DOHH2 (cell line): Measurements from ENCODE around the gene CFAP68.

Experiments
- H3F3A ChIP-seq: fragments of 200-600 bp; sonication (generic), shearing (Covaris generic); 2 replicates; pipeline ENCODE4 v1.6.0; 2016; ENCODE audit warnings: antibody characterized with exemption, mild to moderate bottlenecking; ENCODE audit not compliant: control insufficient read depth, insufficient read depth
- H3K27ac ChIP-seq: fragments of 200-600 bp; sonication (generic); 2 replicates; pipeline ENCODE4 v1.5.1; 2014; ENCODE audit warnings: low read depth, mild to moderate bottlenecking, low read length, moderate library complexity
- H3K27me3 ChIP-seq: fragments of 200-600 bp; sonication (generic); 2 replicates; pipeline ENCODE4 v1.6.1; 2014; ENCODE audit warnings: mild to moderate bottlenecking, low read length, mixed read lengths; ENCODE audit not compliant: control insufficient read depth
- H3K36me3 ChIP-seq: fragments of 200-600 bp; sonication (generic); 2 replicates; pipeline ENCODE4 v1.6.1; 2014; ENCODE audit warnings: mild to moderate bottlenecking, low read length, moderate library complexity, mixed read lengths; ENCODE audit not compliant: control insufficient read depth
- H3K4me1 ChIP-seq: fragments of 200-600 bp; sonication (generic); 2 replicates; pipeline ENCODE4 v1.6.1; 2014; ENCODE audit warnings: mild to moderate bottlenecking, low read length, mixed read lengths; ENCODE audit not compliant: control insufficient read depth
- H3K4me2 ChIP-seq: fragments of 200-600 bp; sonication (generic); 2 replicates; pipeline ENCODE4 v1.6.0; 2014; ENCODE audit warnings: mild to moderate bottlenecking, low read length, moderate library complexity
- H3K4me3 ChIP-seq: fragments of 200-600 bp; sonication (generic); 2 replicates; pipeline ENCODE4 v1.5.1; 2014; ENCODE audit warnings: mild to moderate bottlenecking, low read length, mixed read lengths
- H3K79me2 ChIP-seq: fragments of 200-600 bp; sonication (generic); 2 replicates; pipeline ENCODE4 v1.6.1; 2014; ENCODE audit warnings: mild to moderate bottlenecking, low read length, mixed read lengths; ENCODE audit not compliant: control insufficient read depth
- H3K9me2 ChIP-seq: fragments of 200-600 bp; sonication (generic); replicated peaks from 2 replicates; pipeline ENCODE4 v1.6.1; 2014; ENCODE audit warnings: mild to moderate bottlenecking, low read length, mixed read lengths; ENCODE audit not compliant: control insufficient read depth
- H3K9me3 ChIP-seq: fragments of 200-600 bp; sonication (generic); 2 replicates; pipeline ENCODE4 v1.6.1; 2014; ENCODE audit warnings: antibody characterized with exemption, low read length, mixed read lengths; ENCODE audit not compliant: control insufficient read depth, insufficient read depth
- H4K20me1 ChIP-seq: fragments of 200-600 bp; sonication (generic); 2 replicates; pipeline ENCODE4 v1.6.0; 2014; ENCODE audit warnings: low read depth, mild to moderate bottlenecking, antibody characterized with exemption, low read length, moderate library complexity; ENCODE audit not compliant: control insufficient read depth, insufficient read depth
- EZH2phosphoT487 ChIP-seq: fragments of 200-600 bp; sonication (generic); IDR thresholded peaks from 2 replicates; pipeline ENCODE4 v1.6.1; 2017; ENCODE audit warnings: borderline replicate concordance, mild to moderate bottlenecking, antibody characterized with exemption, low read length, moderate library complexity, mixed read lengths
- TF ChIP-seq, protein P1 (sequence below): fragments of 200-600 bp; sonication (generic); IDR thresholded peaks from one replicate; pipeline ENCODE4 v1.5.1; 2014; ENCODE audit warnings: antibody characterized with exemption, mild to moderate bottlenecking, low read depth, low read length; ENCODE audit not compliant: poor library complexity, severe bottlenecking

CFAP68 gene

DNA sequence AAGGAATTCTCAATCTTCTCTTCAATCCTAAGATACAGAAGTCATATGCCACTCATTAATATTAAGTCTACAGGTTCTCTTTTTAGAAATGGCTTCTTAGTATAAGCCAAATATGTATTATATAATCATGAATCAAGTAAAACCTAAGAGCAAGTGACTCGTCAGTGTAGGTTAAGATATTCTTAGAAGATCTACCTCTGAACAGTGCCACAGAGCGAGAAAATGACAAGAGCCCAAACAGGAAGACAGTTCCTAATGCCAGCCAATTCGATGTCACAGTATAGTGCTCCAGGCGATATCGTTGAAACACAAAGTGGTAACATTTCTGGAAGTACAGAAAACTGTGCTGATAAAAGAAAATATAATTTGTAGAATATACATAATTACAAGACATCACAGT lies 41.3 kb upstream of the CFAP68 start:
- Histone ChIP-seq H3K27me3 (no peaks in the 10 kb centered on the region), H3K9me3 (no peaks in the 10 kb centered on the region), H3F3A (no peaks in the 10 kb centered on the region), H3K27ac (no peak overlapping the region), H3K4me3 (no peak overlapping the region), H3K4me2 (no peak overlapping the region), H3K79me2 (no peaks in the 10 kb centered on the region), H3K9me2 (no peaks in the 10 kb centered on the region), H4K20me1 (no peaks in the 10 kb centered on the region), H3K36me3 (peaks cover 67% of the 10 kb centered on the region), H3K4me1 (no peaks in the 10 kb centered on the region)
- TF ChIP-seq, protein P1, sequence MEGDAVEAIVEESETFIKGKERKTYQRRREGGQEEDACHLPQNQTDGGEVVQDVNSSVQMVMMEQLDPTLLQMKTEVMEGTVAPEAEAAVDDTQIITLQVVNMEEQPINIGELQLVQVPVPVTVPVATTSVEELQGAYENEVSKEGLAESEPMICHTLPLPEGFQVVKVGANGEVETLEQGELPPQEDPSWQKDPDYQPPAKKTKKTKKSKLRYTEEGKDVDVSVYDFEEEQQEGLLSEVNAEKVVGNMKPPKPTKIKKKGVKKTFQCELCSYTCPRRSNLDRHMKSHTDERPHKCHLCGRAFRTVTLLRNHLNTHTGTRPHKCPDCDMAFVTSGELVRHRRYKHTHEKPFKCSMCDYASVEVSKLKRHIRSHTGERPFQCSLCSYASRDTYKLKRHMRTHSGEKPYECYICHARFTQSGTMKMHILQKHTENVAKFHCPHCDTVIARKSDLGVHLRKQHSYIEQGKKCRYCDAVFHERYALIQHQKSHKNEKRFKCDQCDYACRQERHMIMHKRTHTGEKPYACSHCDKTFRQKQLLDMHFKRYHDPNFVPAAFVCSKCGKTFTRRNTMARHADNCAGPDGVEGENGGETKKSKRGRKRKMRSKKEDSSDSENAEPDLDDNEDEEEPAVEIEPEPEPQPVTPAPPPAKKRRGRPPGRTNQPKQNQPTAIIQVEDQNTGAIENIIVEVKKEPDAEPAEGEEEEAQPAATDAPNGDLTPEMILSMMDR, result no peak
- TF ChIP-seq EZH2phosphoT487, result no peak

DNA sequence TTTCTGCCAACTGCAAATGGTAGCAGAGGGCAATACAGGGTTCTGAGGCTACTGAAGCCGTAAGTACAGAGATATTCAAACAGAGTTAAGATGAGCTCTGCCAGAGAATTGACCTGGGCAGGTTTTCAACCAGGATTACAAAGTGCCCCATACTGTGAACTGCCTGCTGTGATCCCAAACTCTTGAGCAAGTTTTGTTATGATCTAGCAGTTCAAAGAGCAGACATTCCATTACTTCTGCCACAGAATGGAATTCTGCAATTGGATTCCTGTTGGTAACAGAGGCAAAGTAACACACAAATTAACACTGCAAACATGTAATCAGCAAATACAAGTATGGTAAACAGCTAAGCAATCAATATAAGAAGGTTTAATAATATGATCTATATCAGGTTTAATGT lies 39.2 kb upstream of the CFAP68 start:
- Histone ChIP-seq H4K20me1 (no peaks in the 10 kb centered on the region), H3K4me2 (no peak overlapping the region), H3K27ac (no peak overlapping the region), H3K9me2 (no peaks in the 10 kb centered on the region), H3K27me3 (no peaks in the 10 kb centered on the region), H3K4me1 (no peaks in the 10 kb centered on the region), H3F3A (no peaks in the 10 kb centered on the region), H3K9me3 (no peaks in the 10 kb centered on the region), H3K36me3 (peaks cover 58% of the 10 kb centered on the region), H3K4me3 (no peak overlapping the region), H3K79me2 (no peaks in the 10 kb centered on the region)
- no peak for TF ChIP-seq EZH2phosphoT487
- TF ChIP-seq, protein P1, result no peak

- Histone ChIP-seq H3K79me2 (no peaks in the 10 kb centered on the region), H3K9me3 (no peaks in the 10 kb centered on the region), H3K4me1 (no peaks in the 10 kb centered on the region), H3K4me3 (no peak overlapping the region), H3F3A (no peaks in the 10 kb centered on the region), H4K20me1 (no peaks in the 10 kb centered on the region), H3K36me3 (peaks cover 53% of the 10 kb centered on the region), H3K27ac (no peak overlapping the region), H3K27me3 (no peaks in the 10 kb centered on the region), H3K9me2 (no peaks in the 10 kb centered on the region), H3K4me2 (no peak overlapping the region)
- TF ChIP-seq, protein P1, result peak; percentile 86
- no peak for TF ChIP-seq EZH2phosphoT487
These were observed 37.8 kb upstream of the CFAP68 start for GRCh38 chr11:111841370-111842053.
